ENCODE data around the gene VDAC2.
"Not testable (repeated sequence)": the region's sequence is repeated elsewhere in the genome, so short reads cannot be mapped to it uniquely, and the experiment has no call there.

The VDAC2 gene

GRCh38 chr10:75186310-75186709, 24.3 kb upstream of the VDAC2 start:
- H3K27me3 ChIP-seq (ENCODE audit: low read depth, low read length), result no peaks in the 10 kb centered on the region
- peaks cover 4% of the 10 kb centered on the region for H3K36me3 ChIP-seq (replicated peaks; ENCODE audit: low read depth, low read length)
- H3K27ac ChIP-seq (ENCODE audit: low read length), result no peak overlapping the region

GRCh38 chr10:75187961-75188426, 22.6 kb upstream of the VDAC2 start:
- Histone ChIP-seq H4K20me1 (ENCODE audit: insufficient read depth, low read length) (no peaks in the 10 kb centered on the region), H3K27me3 (ENCODE audit: low read depth, low read length) (no peaks in the 10 kb centered on the region), H3K4me1 (ENCODE audit: low read length) (no peaks in the 10 kb centered on the region), H2AFZ (ENCODE audit: low read depth, low read length) (no peak overlapping the region), H3K79me2 (ENCODE audit: low read length) (no peaks in the 10 kb centered on the region), H3K27ac (ENCODE audit: low read length) (no peak overlapping the region), H3K9ac (ENCODE audit: low read length) (no peak overlapping the region), H3K9me3 (ENCODE audit: insufficient read depth, low read length) (no peaks in the 10 kb centered on the region), H3K4me2 (ENCODE audit: low read length) (no peak overlapping the region), H3K36me3 (replicated peaks; ENCODE audit: low read depth, low read length) (no peaks in the 10 kb centered on the region), H3K4me3 (ENCODE audit: low read length) (no peak overlapping the region)
- TF ChIP-seq EZH2phosphoT487 (IDR thresholded peaks at IDR 0.05; ENCODE audit: low read depth), result no peak
- TF ChIP-seq, protein P1, sequence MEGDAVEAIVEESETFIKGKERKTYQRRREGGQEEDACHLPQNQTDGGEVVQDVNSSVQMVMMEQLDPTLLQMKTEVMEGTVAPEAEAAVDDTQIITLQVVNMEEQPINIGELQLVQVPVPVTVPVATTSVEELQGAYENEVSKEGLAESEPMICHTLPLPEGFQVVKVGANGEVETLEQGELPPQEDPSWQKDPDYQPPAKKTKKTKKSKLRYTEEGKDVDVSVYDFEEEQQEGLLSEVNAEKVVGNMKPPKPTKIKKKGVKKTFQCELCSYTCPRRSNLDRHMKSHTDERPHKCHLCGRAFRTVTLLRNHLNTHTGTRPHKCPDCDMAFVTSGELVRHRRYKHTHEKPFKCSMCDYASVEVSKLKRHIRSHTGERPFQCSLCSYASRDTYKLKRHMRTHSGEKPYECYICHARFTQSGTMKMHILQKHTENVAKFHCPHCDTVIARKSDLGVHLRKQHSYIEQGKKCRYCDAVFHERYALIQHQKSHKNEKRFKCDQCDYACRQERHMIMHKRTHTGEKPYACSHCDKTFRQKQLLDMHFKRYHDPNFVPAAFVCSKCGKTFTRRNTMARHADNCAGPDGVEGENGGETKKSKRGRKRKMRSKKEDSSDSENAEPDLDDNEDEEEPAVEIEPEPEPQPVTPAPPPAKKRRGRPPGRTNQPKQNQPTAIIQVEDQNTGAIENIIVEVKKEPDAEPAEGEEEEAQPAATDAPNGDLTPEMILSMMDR (IDR thresholded peaks at IDR 0.05; ENCODE audit: low read depth, low read length), result peak; percentile 52

More at GRCh38 chr10:75186310-75186709, 24.3 kb upstream of the VDAC2 start:
- H3K4me2 ChIP-seq (ENCODE audit: low read length), result no peak overlapping the region
- H4K20me1 ChIP-seq (ENCODE audit: insufficient read depth, low read length), result no peaks in the 10 kb centered on the region
- H3K4me3 ChIP-seq (ENCODE audit: low read length), result no peak overlapping the region
- TF ChIP-seq, protein P1 (IDR thresholded peaks at IDR 0.05; ENCODE audit: low read depth, low read length), result no peak
- TF ChIP-seq EZH2phosphoT487 (IDR thresholded peaks at IDR 0.05; ENCODE audit: low read depth), result no peak
- H3K9me3 ChIP-seq (ENCODE audit: insufficient read depth, low read length), result no peaks in the 10 kb centered on the region
- no peak overlapping the region for H2AFZ ChIP-seq (ENCODE audit: low read depth, low read length)
- no peaks in the 10 kb centered on the region for H3K4me1 ChIP-seq (ENCODE audit: low read length)
- no peak overlapping the region for H3K9ac ChIP-seq (ENCODE audit: low read length)
- no peaks in the 10 kb centered on the region for H3K79me2 ChIP-seq (ENCODE audit: low read length)

- H3K4me3 ChIP-seq (ENCODE audit: low read length); H3K4me1 ChIP-seq (ENCODE audit: low read length); H4K20me1 ChIP-seq (ENCODE audit: insufficient read depth, low read length); H3K27ac ChIP-seq (ENCODE audit: low read length); H3K9me3 ChIP-seq (ENCODE audit: insufficient read depth, low read length); H3K27me3 ChIP-seq (ENCODE audit: low read depth, low read length); H3K4me2 ChIP-seq (ENCODE audit: low read length); H3K79me2 ChIP-seq (ENCODE audit: low read length); H3K9ac ChIP-seq (ENCODE audit: low read length); H2AFZ ChIP-seq (ENCODE audit: low read depth, low read length); H3K36me3 ChIP-seq (replicated peaks; ENCODE audit: low read depth, low read length): not testable (repeated sequence)
Measured at GRCh38 chr10:75188522-75188921, 22.1 kb upstream of the VDAC2 start.

DNA sequence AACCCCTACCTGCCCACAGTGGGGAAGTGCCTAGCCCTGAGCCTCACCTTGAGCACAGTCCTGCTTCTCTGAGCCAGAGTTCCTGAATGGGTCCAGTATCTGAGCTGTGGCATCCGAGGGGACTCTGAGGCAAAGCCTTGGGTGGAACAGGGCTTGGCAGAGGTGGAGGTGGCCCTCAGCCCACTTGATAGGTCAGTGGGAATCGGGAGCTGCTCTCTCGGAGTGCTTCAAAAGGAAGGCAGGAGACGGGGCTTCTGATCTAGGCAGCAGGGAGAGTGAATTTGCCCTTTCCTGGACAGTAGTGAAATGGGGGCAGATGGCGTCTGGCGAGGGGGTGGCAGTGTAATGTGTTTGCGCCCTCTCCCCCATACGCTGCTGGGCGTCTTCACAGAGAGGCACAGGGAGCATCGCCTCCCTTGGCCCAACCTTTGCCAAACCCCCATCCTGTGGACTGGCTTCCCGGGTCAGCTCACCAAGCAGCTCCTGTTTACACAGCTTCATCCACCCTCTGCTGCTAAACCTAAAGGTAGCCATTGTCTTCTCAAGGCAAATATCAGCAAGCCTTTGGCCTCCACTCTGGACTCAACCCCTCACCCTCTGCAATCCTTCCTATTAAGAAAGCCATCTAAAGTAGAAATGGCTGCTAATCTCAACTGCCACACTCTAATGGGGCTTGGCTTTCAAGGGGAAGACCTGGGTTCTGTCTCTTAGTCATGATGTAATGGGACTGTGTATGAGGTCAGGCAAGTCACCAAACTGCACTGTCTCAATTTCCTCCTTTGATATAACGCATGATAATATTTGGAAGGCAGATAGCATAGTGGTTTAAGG, 21.1 kb upstream of the VDAC2 start:
- no peaks in the 10 kb centered on the region for H3K79me2 ChIP-seq (ENCODE audit: low read length)
- H3K4me3 ChIP-seq (ENCODE audit: low read length), result no peak overlapping the region
- no peak overlapping the region for H2AFZ ChIP-seq (ENCODE audit: low read depth, low read length)
- TF ChIP-seq EZH2phosphoT487 (IDR thresholded peaks at IDR 0.05; ENCODE audit: low read depth), result no peak
- TF ChIP-seq, protein P1 (IDR thresholded peaks at IDR 0.05; ENCODE audit: low read depth, low read length), result no peak
- no peaks in the 10 kb centered on the region for H3K27me3 ChIP-seq (ENCODE audit: low read depth, low read length)
- H3K27ac ChIP-seq (ENCODE audit: low read length), result no peak overlapping the region
- no peak overlapping the region for H3K9ac ChIP-seq (ENCODE audit: low read length)
- no peaks in the 10 kb centered on the region for H3K36me3 ChIP-seq (replicated peaks; ENCODE audit: low read depth, low read length)
- no peaks in the 10 kb centered on the region for H3K4me1 ChIP-seq (ENCODE audit: low read length)
- H3K9me3 ChIP-seq (ENCODE audit: insufficient read depth, low read length), result no peaks in the 10 kb centered on the region
- H4K20me1 ChIP-seq (ENCODE audit: insufficient read depth, low read length), result no peaks in the 10 kb centered on the region
- no peak overlapping the region for H3K4me2 ChIP-seq (ENCODE audit: low read length)

Measured in OCI-LY3 (cell line).